Measurements from ENCODE around the gene F2.

The F2 gene

DNA sequence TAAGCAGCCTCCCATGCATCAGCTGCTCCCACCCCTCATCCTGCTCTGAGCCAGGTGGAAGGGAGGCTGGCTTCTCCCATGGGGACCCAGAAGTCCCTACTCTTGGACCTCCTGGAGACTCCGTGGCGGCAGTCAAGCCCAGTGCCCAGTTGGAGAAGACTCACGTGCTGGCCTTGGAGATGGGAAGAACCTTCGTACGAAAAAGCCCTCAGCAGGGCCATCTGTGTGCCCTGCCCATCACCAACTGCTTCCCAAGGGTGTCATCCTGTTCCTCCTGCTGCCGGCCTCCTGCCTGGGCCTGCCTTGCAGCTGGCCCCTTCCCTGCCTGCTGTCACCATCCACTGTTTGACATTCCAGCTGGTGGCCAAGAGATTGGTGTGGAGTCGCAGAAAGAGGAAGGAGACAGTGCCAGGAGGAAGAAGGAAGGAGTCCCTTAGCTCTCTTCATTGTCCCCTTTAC lies 46.6 kb upstream of the F2 start:
- H4K91ac ChIP-seq (ENCODE audit: low read depth, low read length, poor library complexity), result no peak overlapping the region
- H3K27me3 ChIP-seq (ENCODE audit: control insufficient read depth in 3 of 3, insufficient read depth in 3 of 3, low read depth in 1 of 3, low read length in 3 of 3), result no peaks in the 10 kb centered on the region
- no peak overlapping the region for H2BK12ac ChIP-seq (ENCODE audit: low read length)
- H3K4me3 ChIP-seq (ENCODE audit: low read length in 2 of 2), result no peak overlapping the region
- H3K18ac ChIP-seq (ENCODE audit: low read length), result no peak overlapping the region
- H3K4ac ChIP-seq (ENCODE audit: low read length), result no peak overlapping the region
- no peak overlapping the region for H3K23ac ChIP-seq (ENCODE audit: low read depth, low read length, poor library complexity)
- no peak overlapping the region for H2BK5ac ChIP-seq (ENCODE audit: low read length)
- H2AK5ac ChIP-seq (ENCODE audit: low read depth, low read length), result no peak overlapping the region
- no peak overlapping the region for H3K27ac ChIP-seq (replicated peaks; ENCODE audit: low read length)
- no peak overlapping the region for H2BK15ac ChIP-seq (ENCODE audit: low read length)
- H3K9me3 ChIP-seq (replicated peaks in 1 of 2; ENCODE audit: control insufficient read depth in 2 of 2, insufficient read depth in 1 of 2, low read depth in 1 of 2, low read length in 2 of 2), result peaks cover 0 to 3% of the 10 kb centered on the region in 2 donors
- H2AFZ ChIP-seq (ENCODE audit: low read length), result no peak overlapping the region
- H3K4me1 ChIP-seq (ENCODE audit: control insufficient read depth in 2 of 2, insufficient read depth in 1 of 2, low read depth in 1 of 2, low read length in 2 of 2), result peaks cover 2 to 4% of the 10 kb centered on the region in 2 donors
- H3K36me3 ChIP-seq (replicated peaks in 1 of 2; ENCODE audit: control insufficient read depth in 2 of 2, insufficient read depth in 2 of 2, low read length in 2 of 2), result peaks cover 36 to 73% of the 10 kb centered on the region in 2 donors
- H3K14ac ChIP-seq (ENCODE audit: low read length), result no peak overlapping the region
- H4K8ac ChIP-seq (ENCODE audit: low read depth, low read length), result no peak overlapping the region
- H3K79me1 ChIP-seq (ENCODE audit: low read depth, low read length), result peaks cover 3% of the 10 kb centered on the region
- H3K4me2 ChIP-seq (ENCODE audit: insufficient read depth, low read length, poor library complexity, severe bottlenecking), result no peak overlapping the region
- no CpG with 5 or more reads among the region's 7 CpGs for WGBS, 2 donors (ENCODE audit: extremely low coverage in 2 of 2, insufficient read length in 2 of 2, insufficient replicate concordance in 1 of 2)
- H2BK120ac ChIP-seq (ENCODE audit: low read depth, low read length), result no peak overlapping the region
- no peak for DNase-seq (ENCODE audit: low spot score)
- no peak overlapping the region for H3K9ac ChIP-seq (ENCODE audit: low read depth, low read length, poor library complexity)

DNA sequence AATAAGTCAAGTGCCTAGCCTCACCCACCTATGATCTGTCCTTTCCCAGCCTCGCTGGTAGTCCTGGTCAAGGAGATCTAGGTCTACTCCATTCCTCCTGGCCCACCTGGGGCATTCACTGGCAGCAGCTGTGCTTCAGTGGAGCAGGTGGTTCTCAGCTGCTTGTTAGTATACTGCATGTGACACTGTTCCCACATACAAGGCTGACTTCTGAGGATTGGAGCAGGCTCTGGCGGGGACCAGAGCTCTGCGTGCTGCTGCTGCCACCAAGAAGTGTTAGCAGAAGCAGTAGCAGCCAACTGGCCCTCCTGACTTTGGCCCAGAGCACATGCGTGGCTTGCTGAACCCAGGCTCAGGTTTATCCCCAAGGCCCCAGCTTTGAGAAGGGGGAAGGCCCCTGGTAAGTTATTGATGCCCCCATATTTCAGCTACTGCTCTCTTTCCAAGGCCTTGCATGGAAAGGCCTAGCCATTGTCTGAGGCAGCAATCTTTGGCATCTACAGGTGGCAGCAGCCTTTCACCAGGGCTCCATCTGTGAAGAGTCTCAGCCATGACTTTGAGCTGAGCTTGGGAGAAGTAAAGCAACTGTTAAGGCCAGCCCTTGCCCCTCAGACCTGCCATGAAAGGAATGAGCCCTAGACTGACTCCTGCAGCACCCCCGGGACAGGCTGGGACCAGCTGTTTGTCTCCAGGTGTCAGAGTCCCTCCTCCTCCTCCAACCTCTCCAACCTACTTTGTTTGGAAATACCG lies 45.1 kb upstream of the F2 start:
- DNase-seq (ENCODE audit: low spot score), result no peak
- H3K27ac ChIP-seq (replicated peaks; ENCODE audit: low read length), result no peak overlapping the region
- H3K4me1 ChIP-seq (ENCODE audit: control insufficient read depth in 2 of 2, insufficient read depth in 1 of 2, low read depth in 1 of 2, low read length in 2 of 2), result peaks cover 2 to 4% of the 10 kb centered on the region in 2 donors

DNA sequence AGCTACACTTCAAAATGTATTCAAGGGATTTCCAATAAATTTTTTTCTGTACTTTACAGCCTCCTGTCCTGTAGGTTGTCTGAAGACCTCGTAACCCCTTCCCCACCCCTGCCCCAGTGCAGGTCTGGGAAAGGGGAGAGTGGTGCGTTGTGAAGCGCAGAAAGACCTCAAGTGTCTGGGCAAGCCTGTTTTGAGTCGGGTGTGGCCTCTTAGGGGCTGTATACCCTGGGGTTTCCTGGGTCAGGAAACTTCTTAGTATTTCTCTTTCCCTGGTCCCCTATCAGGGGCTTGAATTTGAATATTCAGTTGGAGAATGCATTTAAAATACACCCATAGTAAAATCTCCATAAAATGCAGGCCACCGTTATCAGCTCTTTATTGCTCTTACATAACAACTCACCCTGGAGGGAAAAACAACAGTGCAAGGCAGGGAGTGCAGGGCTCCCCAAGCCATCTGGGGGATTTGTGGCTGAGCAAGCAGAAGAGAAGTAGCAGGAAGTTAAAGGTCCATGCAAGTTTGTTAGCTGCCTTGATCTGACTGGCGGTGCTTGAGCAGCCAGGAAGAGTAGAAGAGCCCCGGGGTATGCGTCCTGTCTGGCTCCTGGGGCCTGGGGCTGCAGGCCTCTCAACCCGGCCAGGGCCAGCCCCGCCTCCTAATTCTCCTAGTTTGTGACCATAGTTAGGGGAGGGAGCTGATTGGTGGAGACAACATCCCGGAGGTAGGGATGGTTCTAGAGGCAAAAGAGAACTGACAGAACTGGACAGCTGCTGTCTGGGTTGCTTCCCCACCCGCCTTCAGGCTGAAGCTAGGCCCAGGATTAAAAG lies 44.3 kb upstream of the F2 start:
- no peak overlapping the region for H3K4ac ChIP-seq (ENCODE audit: low read length)
- no peak overlapping the region for H3K18ac ChIP-seq (ENCODE audit: low read length)
- no peak overlapping the region for H2BK12ac ChIP-seq (ENCODE audit: low read length)
- H2AK5ac ChIP-seq (ENCODE audit: low read depth, low read length), result no peak overlapping the region
- no peak overlapping the region for H3K27ac ChIP-seq (replicated peaks; ENCODE audit: low read length)
- DNase-seq (ENCODE audit: low spot score), result peak; percentile 8
- no CpG with 5 or more reads among the region's 12 CpGs for WGBS, 2 donors (ENCODE audit: extremely low coverage in 2 of 2, insufficient read length in 2 of 2, insufficient replicate concordance in 1 of 2)
- H2BK15ac ChIP-seq (ENCODE audit: low read length), result no peak overlapping the region
- H2BK5ac ChIP-seq (ENCODE audit: low read length), result no peak overlapping the region
- peaks cover 2 to 4% of the 10 kb centered on the region in 2 donors for H3K4me1 ChIP-seq (ENCODE audit: control insufficient read depth in 2 of 2, insufficient read depth in 1 of 2, low read depth in 1 of 2, low read length in 2 of 2)
- peaks cover 32 to 70% of the 10 kb centered on the region in 2 donors for H3K36me3 ChIP-seq (replicated peaks in 1 of 2; ENCODE audit: control insufficient read depth in 2 of 2, insufficient read depth in 2 of 2, low read length in 2 of 2)
- H3K4me3 ChIP-seq (ENCODE audit: low read length in 2 of 2), result no peak overlapping the region
- H2BK120ac ChIP-seq (ENCODE audit: low read depth, low read length), result no peak overlapping the region
- no peak overlapping the region for H4K8ac ChIP-seq (ENCODE audit: low read depth, low read length)
- no peak overlapping the region for H4K91ac ChIP-seq (ENCODE audit: low read depth, low read length, poor library complexity)
- peak overlapping the region; percentile 73 for H3K9ac ChIP-seq (ENCODE audit: low read depth, low read length, poor library complexity)
- H3K23ac ChIP-seq (ENCODE audit: low read depth, low read length, poor library complexity), result no peak overlapping the region
- no peaks in the 10 kb centered on the region for H3K27me3 ChIP-seq (ENCODE audit: control insufficient read depth in 3 of 3, insufficient read depth in 3 of 3, low read depth in 1 of 3, low read length in 3 of 3)
- no peak overlapping the region for H3K4me2 ChIP-seq (ENCODE audit: insufficient read depth, low read length, poor library complexity, severe bottlenecking)
- no peak overlapping the region for H2AFZ ChIP-seq (ENCODE audit: low read length)
- peaks cover 5% of the 10 kb centered on the region for H3K79me1 ChIP-seq (ENCODE audit: low read depth, low read length)
- no peaks in the 10 kb centered on the region for H3K9me3 ChIP-seq (replicated peaks in 1 of 2; ENCODE audit: control insufficient read depth in 2 of 2, insufficient read depth in 1 of 2, low read depth in 1 of 2, low read length in 2 of 2)
- no peak overlapping the region for H3K14ac ChIP-seq (ENCODE audit: low read length)

More for the DNA sequence above, 45.1 kb upstream of the F2 start:
- Histone ChIP-seq H3K79me1 (ENCODE audit: low read depth, low read length) (peaks cover 3% of the 10 kb centered on the region), H2BK5ac (ENCODE audit: low read length) (no peak overlapping the region), H4K8ac (ENCODE audit: low read depth, low read length) (no peak overlapping the region), H2BK12ac (ENCODE audit: low read length) (no peak overlapping the region), H3K4me2 (ENCODE audit: insufficient read depth, low read length, poor library complexity, severe bottlenecking) (no peak overlapping the region), H2AFZ (ENCODE audit: low read length) (no peak overlapping the region), H3K27me3 (ENCODE audit: control insufficient read depth in 3 of 3, insufficient read depth in 3 of 3, low read depth in 1 of 3, low read length in 3 of 3) (no peaks in the 10 kb centered on the region), H3K9me3 (replicated peaks in 1 of 2; ENCODE audit: control insufficient read depth in 2 of 2, insufficient read depth in 1 of 2, low read depth in 1 of 2, low read length in 2 of 2) (no peaks in the 10 kb centered on the region), H3K9ac (ENCODE audit: low read depth, low read length, poor library complexity) (no peak overlapping the region), H3K36me3 (replicated peaks in 1 of 2; ENCODE audit: control insufficient read depth in 2 of 2, insufficient read depth in 2 of 2, low read length in 2 of 2) (peaks cover 32 to 70% of the 10 kb centered on the region in 2 donors), H2BK120ac (ENCODE audit: low read depth, low read length) (no peak overlapping the region), H2AK5ac (ENCODE audit: low read depth, low read length) (no peak overlapping the region), H2BK15ac (ENCODE audit: low read length) (no peak overlapping the region), H4K91ac (ENCODE audit: low read depth, low read length, poor library complexity) (no peak overlapping the region), H3K4me3 (ENCODE audit: low read length in 2 of 2) (no peak overlapping the region), H3K18ac (ENCODE audit: low read length) (no peak overlapping the region), H3K23ac (ENCODE audit: low read depth, low read length, poor library complexity) (no peak overlapping the region), H3K14ac (ENCODE audit: low read length) (no peak overlapping the region), H3K4ac (ENCODE audit: low read length) (no peak overlapping the region)
- WGBS, 2 donors (ENCODE audit: extremely low coverage in 2 of 2, insufficient read length in 2 of 2, insufficient replicate concordance in 1 of 2), result no CpG with 5 or more reads among the region's 6 CpGs

DNA sequence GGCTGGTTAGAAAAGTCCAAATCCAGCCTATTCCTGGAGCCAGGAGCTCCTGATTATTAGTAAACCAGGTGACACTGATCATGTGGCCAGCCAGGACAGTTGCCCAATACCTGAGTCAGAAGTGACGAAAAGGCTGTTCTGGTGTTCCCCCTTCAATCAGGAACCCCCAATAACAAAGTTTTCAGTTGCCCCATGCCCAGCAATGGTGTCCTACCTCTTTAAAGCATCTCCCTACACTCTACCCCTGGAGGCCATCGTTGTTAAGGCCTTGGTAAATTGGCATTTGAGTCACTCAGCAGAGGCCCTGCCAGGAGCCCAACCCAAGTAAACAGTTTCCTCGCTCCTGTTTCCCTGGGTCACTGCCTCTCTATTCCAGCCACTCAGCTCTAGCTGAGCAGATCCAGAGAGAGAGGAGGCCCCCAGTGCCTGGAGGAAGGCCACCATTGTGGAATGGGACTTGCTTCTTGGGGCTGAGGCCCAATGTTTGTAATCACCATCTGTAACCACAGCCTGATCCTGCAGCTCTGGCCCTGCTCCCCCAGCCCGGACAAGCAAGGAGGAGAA lies 43.6 kb upstream of the F2 start:
- Histone ChIP-seq H2BK120ac (ENCODE audit: low read depth, low read length) (no peak overlapping the region), H3K36me3 (replicated peaks in 1 of 2; ENCODE audit: control insufficient read depth in 2 of 2, insufficient read depth in 2 of 2, low read length in 2 of 2) (peaks cover 35 to 71% of the 10 kb centered on the region in 2 donors), H3K4me1 (ENCODE audit: control insufficient read depth in 2 of 2, insufficient read depth in 1 of 2, low read depth in 1 of 2, low read length in 2 of 2) (peaks cover 2 to 4% of the 10 kb centered on the region in 2 donors), H2BK5ac (ENCODE audit: low read length) (no peak overlapping the region), H2AK5ac (ENCODE audit: low read depth, low read length) (no peak overlapping the region), H3K27me3 (ENCODE audit: control insufficient read depth in 3 of 3, insufficient read depth in 3 of 3, low read depth in 1 of 3, low read length in 3 of 3) (no peaks in the 10 kb centered on the region), H3K18ac (ENCODE audit: low read length) (no peak overlapping the region), H3K9ac (ENCODE audit: low read depth, low read length, poor library complexity) (no peak overlapping the region), H4K8ac (ENCODE audit: low read depth, low read length) (no peak overlapping the region), H3K4me2 (ENCODE audit: insufficient read depth, low read length, poor library complexity, severe bottlenecking) (no peak overlapping the region), H3K14ac (ENCODE audit: low read length) (no peak overlapping the region), H3K27ac (replicated peaks; ENCODE audit: low read length) (no peak overlapping the region), H2BK15ac (ENCODE audit: low read length) (no peak overlapping the region), H3K4ac (ENCODE audit: low read length) (no peak overlapping the region), H4K91ac (ENCODE audit: low read depth, low read length, poor library complexity) (no peak overlapping the region), H3K23ac (ENCODE audit: low read depth, low read length, poor library complexity) (no peak overlapping the region), H3K79me1 (ENCODE audit: low read depth, low read length) (peaks cover 5% of the 10 kb centered on the region), H3K4me3 (ENCODE audit: low read length in 2 of 2) (no peak overlapping the region), H2BK12ac (ENCODE audit: low read length) (no peak overlapping the region), H2AFZ (ENCODE audit: low read length) (no peak overlapping the region), H3K9me3 (replicated peaks in 1 of 2; ENCODE audit: control insufficient read depth in 2 of 2, insufficient read depth in 1 of 2, low read depth in 1 of 2, low read length in 2 of 2) (no peaks in the 10 kb centered on the region)
- no CpG with 5 or more reads among the region's 4 CpGs for WGBS, 2 donors (ENCODE audit: extremely low coverage in 2 of 2, insufficient read length in 2 of 2, insufficient replicate concordance in 1 of 2)
- no peak for DNase-seq (ENCODE audit: low spot score)

Measured in neuronal stem cell (in vitro differentiated cells).